ENCODE data around the gene SETBP1. TPM values are rescaled to one million over a fixed set of nuclear protein-coding genes. Genes with fewer than 3 reads are reported as not detected.

The SETBP1 gene
- total and polyA plus RNA-seq, 2 of the 8 experiments (the other 6 are each of a cell fraction or from before 2014, with no cell fraction given): 2.0 to 6.5 TPM

DNA sequence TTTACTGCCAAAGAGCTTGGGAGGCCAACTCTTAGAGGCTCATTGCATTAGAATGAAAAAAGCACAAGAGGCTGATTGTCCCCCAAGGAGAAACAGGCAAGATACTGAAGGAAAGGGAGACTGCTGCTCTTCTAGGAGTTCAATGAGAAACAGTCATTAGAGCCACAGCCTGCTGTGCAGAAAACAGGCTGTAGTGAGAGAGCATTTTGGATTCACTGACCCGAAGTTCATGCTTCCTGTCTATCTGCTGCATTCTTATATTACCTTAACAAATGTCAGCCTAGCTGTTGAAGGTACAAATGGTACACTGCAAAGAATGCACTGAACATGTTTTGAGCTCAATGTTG lies 423.3 kb downstream of the SETBP1 start:
- H4K5ac ChIP-seq (ENCODE audit: insufficient read length, low read depth, low read length): no peak overlapping the region
- peaks cover 0 to 4% (median 3%) of the 10 kb centered on the region in 4 experiments; a peak in 1 of 7 replicates for H3K4me1 ChIP-seq (replicated peaks in 1 of 4; ENCODE audit: control insufficient read depth in 3 of 4, insufficient read depth in 4 of 4, low read length in 3 of 4)
- peak overlapping the region; percentile 15; the same call in 1 of the 2 replicates for H2AFZ ChIP-seq (ENCODE audit: low read length)
- H3K9me3 ChIP-seq (ENCODE audit: insufficient read depth in 2 of 2, low read depth in 1 of 2, low read length in 1 of 2): no peaks in the 10 kb centered on the region
- no peak overlapping the region for H3K27ac ChIP-seq (ENCODE audit: low read depth, low read length)
- POLR2A ChIA-PET (ENCODE audit: partially characterized antibody): no interaction called here
- H3K79me2 ChIP-seq (ENCODE audit: control insufficient read depth in 1 of 2, insufficient read depth in 2 of 2, low read length in 2 of 2): no peaks in the 10 kb centered on the region
- H3K9ac ChIP-seq (replicated peaks in 1 of 4; ENCODE audit: extremely low read depth in 1 of 4, low read depth in 3 of 4, low read length in 3 of 4): no peak overlapping the region
- H3K27me3 ChIP-seq (replicated peaks in 1 of 4; ENCODE audit: control insufficient read depth in 3 of 4, extremely low read depth in 1 of 4, insufficient read depth in 3 of 4, low read length in 3 of 4): no peaks in the 10 kb centered on the region
- no peak overlapping the region for H2BK12ac ChIP-seq (ENCODE audit: low read depth, low read length)
- H3K18ac ChIP-seq (ENCODE audit: extremely low read depth, low read length): no peak overlapping the region
- CTCF ChIA-PET (ENCODE audit: partially characterized antibody): interaction anchor here (0.6 to 1.2 kb wide), 3 partner anchors 10 to 282 kb away, joined by 3 to 4 read pairs (median 3); no protein-coding TSS in a partner anchor
- H2AK5ac ChIP-seq (ENCODE audit: low read depth, low read length): no peak overlapping the region
- H3K4ac ChIP-seq (replicated peaks; ENCODE audit: insufficient read length, low read depth, low read length): no peak overlapping the region
- H3K79me1 ChIP-seq (ENCODE audit: low read depth, low read length): no peaks in the 10 kb centered on the region
- 92% methylated on average over 1 of the region's 1 CpG; no CpG with 5 or more reads in 1 of the 2 experiments for WGBS, 2 experiments (ENCODE audit: extremely low coverage in 1 of 2, insufficient coverage in 1 of 2, insufficient read length in 1 of 2, insufficient replicate concordance in 2 of 2, low coverage in 1 of 2, low lambda C conversion rate in 2 of 2, missing lambda C conversion rate in 1 of 2)
- FAIRE-seq (no peak), DNase-seq (ENCODE audit: low read depth in 1 of 2, low spot score in 2 of 2) (no peak)
- H3K4me3 ChIP-seq (ENCODE audit: extremely low read depth in 1 of 4, insufficient read depth in 2 of 4, low read depth in 3 of 4, low read length in 4 of 4): no peak overlapping the region
- no peaks in the 10 kb centered on the region; the same call in 1 of the 2 replicates for H3K23me2 ChIP-seq (ENCODE audit: low read depth, low read length)
- no peak overlapping the region for H3K23ac ChIP-seq (ENCODE audit: insufficient read length)
- no peak overlapping the region; the same call in 1 of the 2 replicates for H2BK5ac ChIP-seq (ENCODE audit: low read depth, low read length)
- no peak overlapping the region for H3K4me2 ChIP-seq (ENCODE audit: insufficient read depth in 1 of 2, low read depth in 2 of 2, low read length in 2 of 2)
- no peak overlapping the region for H2BK20ac ChIP-seq (ENCODE audit: low read length)
- H2BK15ac ChIP-seq (ENCODE audit: low read length): no peak overlapping the region
- H3K56ac ChIP-seq (replicated peaks; ENCODE audit: insufficient read length, low read depth, low read length): no peak overlapping the region
- no peak overlapping the region for H4K8ac ChIP-seq (ENCODE audit: extremely low read depth, insufficient read depth, low read length)
- H4K91ac ChIP-seq (replicated peaks; ENCODE audit: insufficient read length, low read length): no peak overlapping the region
- H3K14ac ChIP-seq (ENCODE audit: insufficient read length): no peak overlapping the region
- H2BK120ac ChIP-seq (replicated peaks; ENCODE audit: low read depth, low read length): no peak overlapping the region
- H4K20me1 ChIP-seq (replicated peaks in 1 of 2; ENCODE audit: control insufficient read depth in 1 of 2, insufficient read depth in 2 of 2, low read length in 2 of 2): no peaks in the 10 kb centered on the region
- no peaks in the 10 kb centered on the region for H3K36me3 ChIP-seq (ENCODE audit: control insufficient read depth in 2 of 4, insufficient read depth in 4 of 4, low read length in 3 of 4)
- no peak for TF ChIP-seq RBBP5 (IDR thresholded peaks at IDR 0.05; ENCODE audit: borderline replicate concordance, low read depth, low read length)
- TF ChIP-seq NANOG (IDR thresholded peaks at IDR 0.05; ENCODE audit: insufficient read depth, low read depth, low read length, poor library complexity, severe bottlenecking): no peak
- TF ChIP-seq, protein P1, sequence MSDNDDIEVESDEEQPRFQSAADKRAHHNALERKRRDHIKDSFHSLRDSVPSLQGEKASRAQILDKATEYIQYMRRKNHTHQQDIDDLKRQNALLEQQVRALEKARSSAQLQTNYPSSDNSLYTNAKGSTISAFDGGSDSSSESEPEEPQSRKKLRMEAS (IDR thresholded peaks at IDR 0.05): no peak
- TF ChIP-seq CTBP2 (IDR thresholded peaks at IDR 0.05; ENCODE audit: borderline replicate concordance, insufficient read depth, insufficient read length, low read length): no peak
- TF ChIP-seq CHD2 (IDR thresholded peaks at IDR 0.05; ENCODE audit: low read length): no peak
- no peak for TF ChIP-seq ZNF274 (IDR thresholded peaks at IDR 0.05; ENCODE audit: borderline replicate concordance, extremely low read depth, low read length)
- no peak for TF ChIP-seq BRCA1 (IDR thresholded peaks at IDR 0.05; ENCODE audit: low read depth, low read length)
- no peak for TF ChIP-seq HDAC6 (IDR thresholded peaks at IDR 0.05; ENCODE audit: low read depth, low read length)
- TF ChIP-seq SP2 (IDR thresholded peaks at IDR 0.05; ENCODE audit: low read length): no peak
- TF ChIP-seq, protein P2, sequence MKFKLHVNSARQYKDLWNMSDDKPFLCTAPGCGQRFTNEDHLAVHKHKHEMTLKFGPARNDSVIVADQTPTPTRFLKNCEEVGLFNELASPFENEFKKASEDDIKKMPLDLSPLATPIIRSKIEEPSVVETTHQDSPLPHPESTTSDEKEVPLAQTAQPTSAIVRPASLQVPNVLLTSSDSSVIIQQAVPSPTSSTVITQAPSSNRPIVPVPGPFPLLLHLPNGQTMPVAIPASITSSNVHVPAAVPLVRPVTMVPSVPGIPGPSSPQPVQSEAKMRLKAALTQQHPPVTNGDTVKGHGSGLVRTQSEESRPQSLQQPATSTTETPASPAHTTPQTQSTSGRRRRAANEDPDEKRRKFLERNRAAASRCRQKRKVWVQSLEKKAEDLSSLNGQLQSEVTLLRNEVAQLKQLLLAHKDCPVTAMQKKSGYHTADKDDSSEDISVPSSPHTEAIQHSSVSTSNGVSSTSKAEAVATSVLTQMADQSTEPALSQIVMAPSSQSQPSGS (IDR thresholded peaks at IDR 0.05; ENCODE audit: low read length): no peak
- TF ChIP-seq YY1 (IDR thresholded peaks at IDR 0.05; ENCODE audit: low read depth, low read length): no peak
- TF ChIP-seq SRF (IDR thresholded peaks at IDR 0.05; ENCODE audit: low read depth, low read length): no peak
- no peak for TF ChIP-seq CREB1 (IDR thresholded peaks at IDR 0.05)

Data from H1 (cell line).